ENCODE results near the gene DENND1A.

DENND1A gene

GRCh38 chr9:123825342-123826060, 104.4 kb downstream of the DENND1A start:
- H3K36me3 ChIP-seq (ENCODE audit: insufficient read depth, low read length), result no peaks in the 10 kb centered on the region
- peaks cover 14% of the 10 kb centered on the region for H3K4me1 ChIP-seq (ENCODE audit: insufficient read depth, low read length, poor library complexity, severe bottlenecking)

DNA sequence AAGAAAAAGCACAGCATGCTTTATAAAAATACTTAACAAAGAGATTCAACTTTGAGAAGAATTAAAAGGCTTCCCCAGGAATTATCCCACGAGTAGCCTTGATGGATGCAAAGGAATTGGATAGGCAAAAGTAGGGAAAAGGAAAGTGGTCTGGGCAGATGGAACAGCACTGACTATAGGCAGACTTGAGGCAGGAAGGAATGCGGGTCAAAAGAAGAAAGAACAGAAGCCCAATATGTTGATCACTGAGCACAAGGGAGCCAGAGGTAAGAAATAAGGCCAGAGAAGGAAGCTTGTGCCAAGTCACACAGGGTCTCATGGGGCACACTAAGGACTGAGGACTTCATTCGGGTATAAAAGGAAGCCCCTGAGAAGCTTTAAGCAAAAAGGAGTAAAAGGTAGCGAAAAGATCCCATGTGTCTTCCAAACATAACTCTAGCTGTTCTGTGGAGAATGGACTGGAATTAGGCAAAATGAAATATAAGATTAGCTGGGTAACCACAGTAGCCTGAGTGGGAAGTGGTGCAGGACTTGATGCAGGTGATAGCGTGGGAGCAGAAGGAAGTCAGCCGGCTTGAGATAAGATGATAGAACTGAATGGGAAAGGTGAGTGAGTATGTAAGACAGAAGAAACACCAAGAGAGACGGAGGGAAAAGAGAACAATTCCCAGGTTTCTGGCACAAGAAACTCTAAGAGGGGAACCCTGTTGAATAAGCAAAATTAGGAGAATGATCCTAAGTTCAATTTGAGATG, 106.6 kb downstream of the DENND1A start:
- Histone ChIP-seq H4K20me1 (ENCODE audit: insufficient read depth, low read length, poor library complexity, severe bottlenecking) (no peaks in the 10 kb centered on the region), H3K4me1 (ENCODE audit: insufficient read depth, low read length, poor library complexity, severe bottlenecking) (peaks cover 14% of the 10 kb centered on the region), H3K79me2 (ENCODE audit: insufficient read depth, low read length) (no peaks in the 10 kb centered on the region), H2AFZ (ENCODE audit: low read length) (no peak overlapping the region), H3K36me3 (ENCODE audit: insufficient read depth, low read length) (no peaks in the 10 kb centered on the region), H3K9ac (ENCODE audit: low read depth, low read length, poor library complexity, severe bottlenecking) (no peak overlapping the region), H3K4me2 (ENCODE audit: low read depth, low read length, poor library complexity, severe bottlenecking) (no peak overlapping the region), H3K27me3 (ENCODE audit: insufficient read depth, low read length, poor library complexity, severe bottlenecking) (no peaks in the 10 kb centered on the region), H3K4me3 (ENCODE audit: low read length, poor library complexity, severe bottlenecking) (no peak overlapping the region), H3K9me2 (replicated peaks; ENCODE audit: low read depth, low read length) (no peaks in the 10 kb centered on the region), H3K9me3 (ENCODE audit: insufficient read depth, low read depth, low read length) (peaks cover 5% of the 10 kb centered on the region), H3F3A (ENCODE audit: low read depth) (no peaks in the 10 kb centered on the region)
- TF ChIP-seq CTCF (conservative IDR thresholded peaks at IDR 0.05; ENCODE audit: low read length) (no peak), EZH2phosphoT487 (IDR thresholded peaks at IDR 0.05; ENCODE audit: borderline replicate concordance) (no peak)

More at GRCh38 chr9:123825342-123826060, 104.4 kb downstream of the DENND1A start:
- Histone ChIP-seq H3K4me3 (ENCODE audit: low read length, poor library complexity, severe bottlenecking) (no peak overlapping the region), H3K27me3 (ENCODE audit: insufficient read depth, low read length, poor library complexity, severe bottlenecking) (no peaks in the 10 kb centered on the region), H3K9ac (ENCODE audit: low read depth, low read length, poor library complexity, severe bottlenecking) (no peak overlapping the region), H3K9me2 (replicated peaks; ENCODE audit: low read depth, low read length) (no peaks in the 10 kb centered on the region), H3K79me2 (ENCODE audit: insufficient read depth, low read length) (no peaks in the 10 kb centered on the region), H2AFZ (ENCODE audit: low read length) (no peak overlapping the region), H3F3A (ENCODE audit: low read depth) (no peaks in the 10 kb centered on the region), H3K4me2 (ENCODE audit: low read depth, low read length, poor library complexity, severe bottlenecking) (no peak overlapping the region), H3K9me3 (ENCODE audit: insufficient read depth, low read depth, low read length) (peaks cover 17% of the 10 kb centered on the region), H4K20me1 (ENCODE audit: insufficient read depth, low read length, poor library complexity, severe bottlenecking) (no peaks in the 10 kb centered on the region)
- no peak for TF ChIP-seq CTCF (conservative IDR thresholded peaks at IDR 0.05; ENCODE audit: low read length)
- TF ChIP-seq EZH2phosphoT487 (IDR thresholded peaks at IDR 0.05; ENCODE audit: borderline replicate concordance), result no peak

DNA sequence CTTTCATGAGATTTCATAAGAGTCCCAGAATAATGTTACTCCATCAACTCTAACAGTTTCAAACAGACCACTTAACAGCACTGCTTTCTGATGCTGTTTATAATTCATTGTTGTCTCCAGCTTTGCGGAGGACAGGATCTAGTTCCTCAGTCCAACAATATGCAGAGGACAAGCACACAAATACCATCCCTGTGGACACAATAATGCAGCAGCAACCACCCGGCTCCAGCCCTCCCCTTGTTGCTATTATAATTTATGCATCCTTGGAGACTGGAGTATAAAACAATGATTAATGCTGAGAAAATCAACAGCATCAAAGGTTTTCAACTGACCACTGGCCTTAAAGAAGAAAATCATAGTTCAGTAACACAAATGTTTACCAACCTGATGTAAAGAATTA, 108.3 kb downstream of the DENND1A start:
- no peak overlapping the region for H2AFZ ChIP-seq (ENCODE audit: low read length)
- no peaks in the 10 kb centered on the region for H4K20me1 ChIP-seq (ENCODE audit: insufficient read depth, low read length, poor library complexity, severe bottlenecking)
- H3K4me3 ChIP-seq (ENCODE audit: low read length, poor library complexity, severe bottlenecking), result no peak overlapping the region
- no peak overlapping the region for H3K9ac ChIP-seq (ENCODE audit: low read depth, low read length, poor library complexity, severe bottlenecking)
- H3K9me3 ChIP-seq (ENCODE audit: insufficient read depth, low read depth, low read length), result no peaks in the 10 kb centered on the region
- H3F3A ChIP-seq (ENCODE audit: low read depth), result no peaks in the 10 kb centered on the region
- no peaks in the 10 kb centered on the region for H3K9me2 ChIP-seq (replicated peaks; ENCODE audit: low read depth, low read length)
- no peaks in the 10 kb centered on the region for H3K36me3 ChIP-seq (ENCODE audit: insufficient read depth, low read length)
- H3K79me2 ChIP-seq (ENCODE audit: insufficient read depth, low read length), result no peaks in the 10 kb centered on the region
- H3K4me2 ChIP-seq (ENCODE audit: low read depth, low read length, poor library complexity, severe bottlenecking), result no peak overlapping the region
- no peak for TF ChIP-seq EZH2phosphoT487 (IDR thresholded peaks at IDR 0.05; ENCODE audit: borderline replicate concordance)
- no peak for TF ChIP-seq CTCF (conservative IDR thresholded peaks at IDR 0.05; ENCODE audit: low read length)
- peaks cover 18% of the 10 kb centered on the region for H3K4me1 ChIP-seq (ENCODE audit: insufficient read depth, low read length, poor library complexity, severe bottlenecking)
- no peaks in the 10 kb centered on the region for H3K27me3 ChIP-seq (ENCODE audit: insufficient read depth, low read length, poor library complexity, severe bottlenecking)
